HG03565 (cell line): ENCODE data around the gene SLC26A5.

ENCODE experiments used
- ATAC-seq: cut with Tn5 transposase; IDR thresholded peaks from one replicate; pipeline ENCODE4 v1.9.1; 2021; ENCODE audit warnings: mild to moderate bottlenecking, moderate library complexity; ENCODE audit not compliant: unreplicated experiment

The SLC26A5 gene

DNA sequence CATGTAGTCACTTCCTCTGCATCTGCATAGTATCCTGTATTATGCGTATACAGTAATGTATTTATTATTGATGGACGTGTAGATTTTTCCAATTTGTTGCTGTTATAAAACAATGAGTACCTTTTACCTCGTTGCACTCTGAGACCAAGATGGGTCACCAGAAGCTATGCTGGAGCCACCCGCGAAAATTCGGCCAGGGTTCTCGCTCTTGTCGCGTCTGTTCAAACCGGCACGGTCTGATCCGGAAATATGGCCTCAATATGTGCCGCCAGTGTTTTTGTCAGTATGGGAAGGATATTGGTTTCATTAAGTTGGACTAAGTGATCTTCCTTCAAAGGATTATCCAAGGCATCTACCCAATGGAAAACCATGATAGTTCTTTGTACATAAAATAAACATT, 97.6 kb downstream of the SLC26A5 start:
- ATAC-seq = no peak

DNA sequence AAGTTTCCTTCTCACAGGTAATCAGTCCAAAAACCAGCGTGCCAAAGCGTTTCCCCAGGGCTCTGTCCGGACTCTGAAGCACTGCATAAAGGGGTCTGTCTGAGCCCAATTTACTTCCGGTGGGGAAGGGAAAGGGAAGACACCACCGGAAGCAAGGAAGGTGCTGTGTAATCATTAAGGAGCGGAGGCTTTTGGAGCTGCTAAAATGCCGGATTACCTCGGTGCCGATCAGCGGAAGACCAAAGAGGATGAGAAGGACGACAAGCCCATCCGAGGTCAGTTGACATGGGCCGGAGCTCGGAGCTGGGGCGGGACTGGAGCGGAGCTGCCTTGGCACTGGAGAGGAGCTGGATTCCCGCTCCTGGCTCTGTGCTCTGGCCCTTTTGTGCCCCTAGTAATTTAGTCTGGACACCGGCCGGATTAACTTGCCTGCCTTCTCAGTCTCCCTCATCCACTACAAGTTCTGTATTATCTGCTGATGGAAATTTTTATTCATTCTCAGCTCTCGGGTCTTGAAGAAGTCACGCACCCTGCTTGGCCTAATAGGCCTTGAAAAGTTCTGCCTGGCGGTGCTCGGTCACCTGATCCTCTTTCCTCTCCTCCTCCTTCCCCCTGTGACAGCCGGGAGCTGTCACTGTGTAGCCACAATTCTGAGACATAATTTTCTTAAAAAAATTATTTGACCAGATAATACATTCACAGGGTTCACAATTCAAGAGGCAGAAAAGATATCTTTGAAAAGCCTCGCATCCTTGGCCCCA, 98.3 kb downstream of the SLC26A5 start, which contains the start of gene PSMC2:
PSMC2 (plus strand) TSS at position 137 of the 761 bp plus-strand sequence; CDS start at position 206, 69 bp downstream.
- peak; percentile 65 for ATAC-seq

DNA sequence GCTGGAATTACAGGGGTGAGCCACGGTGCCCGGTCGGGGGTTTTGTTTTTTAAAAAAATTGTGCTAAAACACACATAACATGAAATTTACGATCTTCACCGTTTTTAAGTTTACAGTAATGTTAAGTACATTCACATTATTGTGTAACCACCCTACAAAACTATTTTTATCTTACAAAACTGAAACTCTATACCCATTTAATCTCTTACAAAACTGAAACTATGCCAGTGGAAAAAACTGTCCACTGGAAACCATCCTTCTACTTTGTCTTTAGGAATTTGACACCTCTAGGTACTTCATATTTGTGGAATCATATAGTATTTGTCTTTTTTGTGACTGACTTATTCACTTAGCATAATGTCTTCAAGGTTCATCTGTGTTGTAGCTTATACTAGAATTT, 99.6 kb downstream of the SLC26A5 start:
- no peak for ATAC-seq

DNA sequence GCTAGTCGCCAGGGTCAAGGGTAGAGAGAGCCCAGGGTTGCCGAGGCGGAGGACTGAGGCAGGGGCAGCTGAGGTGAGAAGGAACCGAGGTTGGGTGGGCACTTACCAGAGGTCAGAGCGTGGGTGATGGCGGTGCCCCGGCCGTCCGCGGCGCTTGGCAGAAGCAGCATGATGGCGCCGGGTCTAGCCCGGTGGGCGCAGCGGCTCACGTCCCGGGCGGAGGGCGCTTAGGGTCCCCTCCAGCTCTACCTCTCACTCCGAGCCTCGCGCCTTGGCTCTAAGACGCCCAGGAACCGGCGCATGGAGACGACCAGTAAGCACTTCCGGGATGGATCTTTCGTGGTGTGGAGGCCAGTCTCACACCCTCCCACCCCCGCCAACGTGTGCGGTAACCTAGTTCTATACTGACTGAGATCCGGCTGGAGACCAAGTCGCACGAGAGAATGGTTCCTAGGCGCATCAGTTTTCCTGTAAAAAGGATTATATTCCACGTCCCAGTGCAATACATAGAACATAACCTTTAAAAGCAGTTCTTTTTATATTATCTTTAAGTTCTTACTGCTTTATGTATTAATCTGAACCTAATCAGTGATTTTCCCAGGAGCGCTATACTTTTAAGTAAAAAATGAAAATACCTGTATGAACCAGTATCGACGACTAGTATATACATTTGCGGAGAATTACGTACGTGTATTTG, 101.4 kb downstream of the SLC26A5 start, which contains the start of gene DNAJC2:
DNAJC2 (minus strand) TSS at position 315 of the 697 bp plus-strand sequence; CDS start at position 170, 145 bp downstream.
- peak; percentile 61 for ATAC-seq

DNA sequence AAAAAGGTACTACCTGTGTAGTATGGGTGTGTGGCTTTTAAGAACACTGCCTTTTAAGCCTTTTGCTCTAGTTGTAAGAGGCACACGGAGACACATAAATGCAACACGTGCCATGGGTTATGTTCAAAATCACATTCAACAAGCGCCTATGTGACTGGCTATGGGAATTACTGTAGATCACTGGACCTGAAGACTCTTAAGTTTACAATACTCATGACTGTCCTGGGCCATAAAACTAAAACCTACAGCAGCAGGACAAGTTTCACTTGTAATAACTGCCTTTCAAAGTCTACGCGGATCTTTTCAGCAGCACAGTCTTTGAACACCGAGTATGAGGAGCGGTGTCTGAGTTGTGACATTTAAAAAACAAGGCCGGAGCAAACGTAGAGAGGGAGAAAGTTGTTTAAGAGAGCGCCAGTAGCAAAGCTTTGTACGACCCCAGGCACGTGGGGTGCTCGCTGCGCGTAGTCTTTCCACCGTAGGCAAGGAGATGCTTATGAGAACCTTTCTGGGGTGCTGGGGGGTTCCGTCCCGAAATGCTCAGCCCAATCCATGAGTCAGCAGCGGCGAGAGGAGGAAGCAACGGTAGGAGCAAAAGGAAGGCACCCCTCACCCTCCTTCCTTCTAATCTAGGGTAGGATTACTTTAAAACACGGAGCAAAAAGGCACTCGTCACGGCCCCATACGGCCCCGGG, 102.1 kb downstream of the SLC26A5 start:
- ATAC-seq = no peak

DNA sequence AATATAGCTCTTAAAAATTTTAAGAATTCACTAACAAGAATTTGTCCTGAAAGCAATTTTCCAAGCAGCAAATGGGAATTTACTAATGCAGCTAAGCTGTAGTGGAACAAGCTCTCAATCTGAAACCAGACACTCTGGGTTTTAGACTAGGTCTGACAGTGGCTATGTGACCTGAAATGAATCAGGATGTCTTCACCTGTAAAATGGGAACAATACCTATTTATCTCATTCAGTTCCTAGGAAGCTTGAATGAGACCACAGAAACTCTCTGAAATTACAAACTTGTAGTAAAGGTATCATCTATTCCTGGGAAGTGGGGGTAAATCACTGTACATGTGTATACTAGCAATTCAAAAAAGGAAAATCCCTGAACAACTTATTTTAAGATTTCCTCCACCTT, 102.7 kb downstream of the SLC26A5 start:
- ATAC-seq = no peak

DNA sequence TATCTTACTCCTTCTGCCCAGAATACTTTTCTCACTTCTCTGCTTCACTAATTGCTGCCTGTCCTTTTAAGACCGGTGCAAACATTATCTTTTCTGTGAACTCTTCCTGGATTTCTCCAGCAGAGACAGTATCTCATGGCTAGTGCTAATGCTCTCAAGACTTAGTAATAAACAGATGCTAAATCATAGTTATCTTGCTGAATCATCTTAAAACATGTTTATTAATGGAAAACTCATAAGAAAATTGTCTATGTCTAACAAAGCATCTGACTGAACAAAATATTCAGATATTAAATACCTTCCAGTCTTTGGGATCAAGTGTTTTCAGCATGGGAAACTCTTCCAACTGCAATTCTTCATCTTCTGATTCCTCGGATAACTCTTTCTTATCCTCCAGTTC, 104.5 kb downstream of the SLC26A5 start:
- ATAC-seq = no peak

DNA sequence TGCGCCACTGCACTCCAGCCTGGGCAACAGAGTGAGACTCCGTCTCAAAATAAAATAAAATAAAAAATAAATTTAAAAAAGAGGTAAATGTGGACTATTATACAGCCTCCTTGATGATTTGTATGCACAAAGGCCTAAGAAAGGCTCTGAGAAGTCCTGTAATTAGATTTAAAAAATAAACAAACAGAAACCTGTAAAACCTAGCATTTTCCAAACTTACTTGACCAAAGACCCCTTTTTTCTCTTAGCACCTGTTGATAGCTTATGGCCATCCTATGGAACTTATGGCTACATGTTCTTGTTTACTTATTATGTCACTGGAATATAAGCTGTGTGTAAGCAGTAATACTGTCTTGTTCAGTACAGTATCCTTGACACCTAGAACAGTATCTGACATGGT, 107.1 kb downstream of the SLC26A5 start:
- no peak for ATAC-seq

DNA sequence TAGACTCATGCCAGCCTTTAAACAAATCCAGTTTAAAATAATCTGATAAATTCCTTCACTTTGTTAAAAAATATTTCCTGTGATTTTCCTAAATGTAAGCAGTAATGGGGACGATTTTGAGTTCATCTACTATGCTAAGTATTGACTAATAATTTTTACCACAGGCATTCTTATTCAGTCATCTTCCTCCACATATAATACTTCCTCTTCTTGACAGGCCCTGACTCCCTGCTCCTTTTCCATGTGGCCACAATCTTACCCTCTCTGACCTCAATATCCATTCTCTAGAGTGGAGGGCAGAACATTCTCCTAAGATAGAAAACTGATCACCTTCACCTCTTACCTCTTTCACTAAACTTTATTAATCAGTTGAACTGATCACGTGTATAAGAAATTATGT, 109.2 kb downstream of the SLC26A5 start:
- ATAC-seq = no peak

DNA sequence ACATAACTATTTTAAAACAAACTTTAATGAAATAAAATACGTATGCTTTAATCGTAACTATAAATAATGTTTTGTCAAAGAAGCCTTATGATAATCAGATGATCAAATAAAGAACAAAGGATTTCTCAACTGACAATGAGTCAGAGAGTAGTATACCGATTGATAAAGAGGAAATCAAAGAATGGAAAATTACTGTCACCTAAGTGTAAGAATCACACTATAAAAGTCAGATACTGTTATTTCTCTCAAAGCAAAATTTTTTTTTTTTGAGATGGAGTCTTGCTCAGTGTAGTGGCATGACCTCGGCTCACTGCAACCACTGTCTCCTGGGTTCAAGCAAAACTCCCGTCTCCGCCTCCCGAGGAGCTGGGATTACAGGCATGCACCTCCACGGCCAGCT, 120.3 kb downstream of the SLC26A5 start:
- no peak for ATAC-seq
